Cardiac muscle cell (in vitro differentiated cells and primary cell): Measurements from ENCODE around the gene CENPB. TPM values are rescaled to one million over a fixed set of nuclear protein-coding genes. Genes with fewer than 3 reads are reported as not detected.

Experiments used
- DNase-seq, 2 donors: peaks; one replicate each; pipeline versions ENCODE4 v3.0.0 to v3.0.0-alpha.2; 2010 to 2017; ENCODE audit warnings: low read depth in 1 of 2, low spot score in 1 of 2
- H3K27ac ChIP-seq: fragments of 200-600 bp; sonication (generic); 2 replicates; pipeline ENCODE4 v1.5.1; 2016
- H3K27me3 ChIP-seq: fragments of 200-600 bp; sonication (generic); 2 replicates; pipeline ENCODE4 v1.6.0; 2016; ENCODE audit warnings: control low read depth
- H3K36me3 ChIP-seq: fragments of 200-600 bp; sonication (generic); 2 replicates; pipeline ENCODE4 v1.5.1; 2016; ENCODE audit warnings: control low read depth
- H3K4me1 ChIP-seq: fragments of 200-600 bp; sonication (generic); 2 replicates; pipeline ENCODE4 v1.8.1; 2017; ENCODE audit warnings: low read depth, mild to moderate bottlenecking, mixed run types
- H3K4me3 ChIP-seq: fragments of 200-600 bp; sonication (generic); 2 replicates; pipeline ENCODE4 v1.5.1; 2016; ENCODE audit warnings: mild to moderate bottlenecking
- H3K9me3 ChIP-seq: fragments of 200-600 bp; sonication (generic); 2 replicates; pipeline ENCODE4 v1.5.1; 2017; ENCODE audit warnings: low read depth, mild to moderate bottlenecking, control low read depth
- CTCF ChIP-seq: IDR thresholded peaks from 2 replicates; pipeline ENCODE4 v1.5.1; 2012; ENCODE audit warnings: low read depth, mild to moderate bottlenecking, low read length
- polyA plus RNA-seq: library from polyadenylated mRNA; unstranded; fragments of >200 nt; fragmentation: Nextera tagmentation; extraction: Ambion mirVana; gene quantifications from 2 replicates; pipeline ENCODE4 v1.2.1, GENCODE V29; 2016
- total RNA-seq: library from RNA; depleted of rRNA; stranded (reverse); fragments of >200 nt; gene quantifications from 2 replicates; pipeline ENCODE4 v1.2.3, GENCODE V29; 2016

The CENPB gene
- total and polyA plus RNA-seq, 2 experiments from 2014 or later: 12.5 to 47.6 TPM

GRCh38 chr20:3768342-3769130, 18.0 kb downstream of the CENPB start:
- Histone ChIP-seq H3K9me3 (no peaks in the 10 kb centered on the region), H3K27me3 (no peaks in the 10 kb centered on the region), H3K4me1 (no peaks in the 10 kb centered on the region), H3K36me3 (no peaks in the 10 kb centered on the region), H3K27ac (peak overlapping the region; percentile 69), H3K4me3 (peak overlapping the region; percentile 68)
- peak; percentile 43 for TF ChIP-seq CTCF
- peak; percentile 81 to 87 for DNase-seq

- DNase-seq: peak; percentile 98 to 99
- peak; percentile 13 for TF ChIP-seq CTCF
- Histone ChIP-seq H3K27ac (peak within 1 kb of the TSS; percentile 69), H3K9me3 (no peaks in the 10 kb centered on the region), H3K4me1 (no peaks in the 10 kb centered on the region), H3K27me3 (no peaks in the 10 kb centered on the region), H3K36me3 (no peaks in the 10 kb centered on the region), H3K4me3 (peak within 1 kb of the TSS; percentile 68)
These were observed 18.9 kb downstream of the CENPB start, which contains the start of gene ADISSP for GRCh38 chr20:3767427-3768341. TSS of gene ADISSP (minus strand) at chr20:3767753. CDS start at chr20:3760100, 7,653 bp downstream.

- H3K36me3 ChIP-seq: no peaks in the 10 kb centered on the region
- TF ChIP-seq CTCF: no peak
- H3K4me1 ChIP-seq: no peaks in the 10 kb centered on the region
- no peak overlapping the region for H3K27ac ChIP-seq
- H3K9me3 ChIP-seq: no peaks in the 10 kb centered on the region
- peak in 1 of 2 donors; percentile 17 for DNase-seq
- H3K4me3 ChIP-seq: peak overlapping the region; percentile 68
- no peaks in the 10 kb centered on the region for H3K27me3 ChIP-seq
These were observed 19.5 kb downstream of the CENPB start for GRCh38 chr20:3767110-3767426.

- Histone ChIP-seq H3K9me3 (no peaks in the 10 kb centered on the region), H3K4me3 (no peak overlapping the region), H3K36me3 (no peaks in the 10 kb centered on the region), H3K27me3 (no peaks in the 10 kb centered on the region), H3K4me1 (no peaks in the 10 kb centered on the region), H3K27ac (no peak overlapping the region)
- no peak for DNase-seq
- TF ChIP-seq CTCF: no peak
These were observed 20.0 kb downstream of the CENPB start for GRCh38 chr20:3766422-3767109.

- TF ChIP-seq CTCF: no peak
- Histone ChIP-seq H3K27ac (no peak overlapping the region), H3K4me1 (no peaks in the 10 kb centered on the region), H3K4me3 (no peak overlapping the region), H3K9me3 (no peaks in the 10 kb centered on the region), H3K27me3 (no peaks in the 10 kb centered on the region), H3K36me3 (no peaks in the 10 kb centered on the region)
- no peak for DNase-seq
These were observed 21.2 kb downstream of the CENPB start for GRCh38 chr20:3765171-3765882.
